Erythroblast (primary cell): ENCODE measurements around the gene PRIMA1.

ENCODE experiments used
- DNase-seq, 2 experiments: peaks; one replicate each; lab custom pipeline; 2025; lab: John Stamatoyannopoulos, UW
- GATA1 ChIP-seq: IDR thresholded peaks from 2 replicates; pipeline ENCODE4 v1.6.1; 2011; ENCODE audit warnings: low read depth, mild to moderate bottlenecking, control low read depth, low read length, moderate library complexity
- POLR2A ChIP-seq: IDR thresholded peaks from 2 replicates; pipeline ENCODE4 v1.6.1; 2011; ENCODE audit warnings: mild to moderate bottlenecking, low read length

The PRIMA1 gene

GRCh38 chr14:93787465-93788292, 606 bp downstream of the PRIMA1 start:
- no peak for TF ChIP-seq GATA1
- DNase-seq = no peak

GRCh38 chr14:93785423-93785822, 2.9 kb downstream of the PRIMA1 start:
- no peak for TF ChIP-seq GATA1
- no peak for TF ChIP-seq POLR2A
- no peak for DNase-seq

GRCh38 chr14:93784878-93785277, 3.4 kb downstream of the PRIMA1 start:
- no peak for TF ChIP-seq POLR2A
- no peak for TF ChIP-seq GATA1
- no peak for DNase-seq

- no peak for DNase-seq
- TF ChIP-seq POLR2A = no peak
Observed at GRCh38 chr14:93780813-93781400, 7.4 kb downstream of the PRIMA1 start.

GRCh38 chr14:93778856-93779629, 9.2 kb downstream of the PRIMA1 start:
- no peak for TF ChIP-seq GATA1
- TF ChIP-seq POLR2A = no peak
- no peak for DNase-seq

GRCh38 chr14:93778453-93778852, 9.8 kb downstream of the PRIMA1 start:
- TF ChIP-seq GATA1 (no peak), POLR2A (no peak)
- no peak for DNase-seq

GRCh38 chr14:93775744-93776143, 12.5 kb downstream of the PRIMA1 start:
- TF ChIP-seq POLR2A (no peak), GATA1 (no peak)
- DNase-seq = no peak

- no peak for TF ChIP-seq POLR2A
- TF ChIP-seq GATA1 = no peak
- DNase-seq = no peak
Observed at GRCh38 chr14:93775158-93775557, 13.1 kb downstream of the PRIMA1 start.

- no peak for DNase-seq
- TF ChIP-seq GATA1 (no peak), POLR2A (no peak)
Observed at GRCh38 chr14:93772263-93772662, 16.0 kb downstream of the PRIMA1 start.

GRCh38 chr14:93765970-93766369, 22.3 kb downstream of the PRIMA1 start:
- TF ChIP-seq GATA1 = no peak
- TF ChIP-seq POLR2A = no peak
- DNase-seq = no peak

GRCh38 chr14:93765155-93765554, 23.1 kb downstream of the PRIMA1 start:
- no peak for TF ChIP-seq POLR2A
- no peak for TF ChIP-seq GATA1
- DNase-seq = no peak

- DNase-seq = no peak
- no peak for TF ChIP-seq GATA1
- TF ChIP-seq POLR2A = no peak
Observed at GRCh38 chr14:93764211-93764659, 24.1 kb downstream of the PRIMA1 start.

GRCh38 chr14:93759719-93760307, 28.5 kb downstream of the PRIMA1 start:
- no peak for TF ChIP-seq POLR2A
- DNase-seq = no peak

GRCh38 chr14:93757206-93757605, 31.1 kb downstream of the PRIMA1 start:
- no peak for DNase-seq
- TF ChIP-seq POLR2A (no peak), GATA1 (no peak)
